Breast epithelium (tissue), 4 donors: Measurements from ENCODE around the gene PIP5K1B. TPM values are rescaled to one million over a fixed set of nuclear protein-coding genes. Genes with fewer than 3 reads are reported as not detected.

Experiments
- DNase-seq, 2 donors: peaks; one replicate each; pipeline ENCODE4 v3.0.0-alpha.2; 2019; ENCODE audit warnings: low spot score in 2 of 2
- H3K27ac ChIP-seq, 2 donors: fragments of 200-600 bp; sonication (generic) in 1 of 2; one replicate each; pipeline ENCODE4 v1.5.1; 2016 to 2019; ENCODE audit warnings: mild to moderate bottlenecking in 1 of 2
- H3K27me3 ChIP-seq, 2 donors: fragments of 200-600 bp; sonication (generic) in 1 of 2; one replicate each; pipeline versions ENCODE4 v1.5.1 to v1.6.0; 2017 to 2019; ENCODE audit warnings: control low read depth in 1 of 2, mild to moderate bottlenecking in 1 of 2
- H3K36me3 ChIP-seq: fragments of 200-600 bp; one replicate; pipeline ENCODE4 v1.5.1; 2019
- H3K4me1 ChIP-seq, 2 donors: fragments of 200-600 bp; sonication (generic); one replicate each; pipeline ENCODE4 v1.5.1; 2016 to 2019; ENCODE audit warnings: control low read depth in 1 of 2
- H3K4me3 ChIP-seq, 3 donors: fragments of 200-600 bp; sonication (generic); 1 replicate in 2 of 3; 2 replicates in 1 of 3; pipeline ENCODE4 v1.5.1; 2016 to 2019; ENCODE audit warnings: mild to moderate bottlenecking in 3 of 3, moderate library complexity in 2 of 3
- H3K9me3 ChIP-seq, 2 donors: fragments of 200-600 bp; sonication (generic) in 1 of 2; one replicate each; pipeline ENCODE4 v1.5.1; 2016 to 2019; ENCODE audit warnings: control low read depth in 1 of 2
- POLR2A ChIP-seq: fragments of 450-650 bp; IDR thresholded peaks from one replicate; pipeline ENCODE4 v1.6.1; 2016; ENCODE audit warnings: antibody characterized with exemption, mild to moderate bottlenecking, moderate library complexity
- POLR2AphosphoS5 ChIP-seq, 3 donors: sonication (generic); formaldehyde crosslinking; IDR thresholded peaks; one replicate each; pipeline ENCODE4 v1.6.1; 2017; ENCODE audit warnings: antibody characterized with exemption in 3 of 3
- intact Hi-C: fragments of 100-400 bp; cut with DNase I; formaldehyde crosslinking; loops from one replicate; pipeline ENCODE4 v1.15.1; 2023; ENCODE audit warnings: low total_unique reads
- total RNA-seq, 3 donors: library from RNA; depleted of rRNA; stranded (reverse); fragments of >200 nt; gene quantifications; one replicate each; pipeline ENCODE4 v1.1.0, GENCODE V29; 2016
- TF ChIP-seq, protein P1 (sequence below), 3 donors: fragments of 450-650 bp; IDR thresholded peaks; one replicate each; pipeline ENCODE4 v1.5.1; 2016 to 2017; ENCODE audit warnings: antibody characterized with exemption in 3 of 3, mild to moderate bottlenecking in 3 of 3, moderate library complexity in 3 of 3

The PIP5K1B gene
- total RNA-seq, 3 donors from 2014 or later: 0.80 to 11.1 (median 9.8) TPM

DNA sequence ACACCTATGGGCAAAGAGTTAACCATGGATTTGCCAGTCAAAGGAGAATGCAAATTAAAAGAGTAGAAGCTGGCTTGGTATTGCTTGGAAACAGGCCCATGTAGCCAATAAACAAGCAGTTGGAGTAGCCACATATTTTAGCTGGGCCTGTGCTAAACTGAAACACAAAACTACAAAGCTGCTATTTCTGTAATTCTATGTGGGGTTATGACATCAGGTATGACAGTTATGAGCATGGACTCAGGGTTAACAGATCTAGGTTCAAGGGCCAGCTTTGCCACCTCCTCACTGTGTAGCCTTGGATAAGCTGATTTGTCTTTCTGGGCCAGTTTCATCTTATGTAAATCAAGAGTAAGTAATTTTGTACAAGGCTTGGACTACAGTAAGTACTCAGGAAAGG, 142.7 kb downstream of the PIP5K1B start:
- Histone ChIP-seq H3K9me3 (no peaks in the 10 kb centered on the region), H3K4me1 (no peaks in the 10 kb centered on the region), H3K27ac (no peak overlapping the region), H3K36me3 (no peaks in the 10 kb centered on the region), H3K27me3 (no peaks in the 10 kb centered on the region), H3K4me3 (no peak overlapping the region)
- no peak for DNase-seq
- no peak for TF ChIP-seq POLR2A
- no peak for TF ChIP-seq POLR2AphosphoS5 (IDR thresholded peaks at IDR 0.05)
- intact Hi-C loops: no loop called here

DNA sequence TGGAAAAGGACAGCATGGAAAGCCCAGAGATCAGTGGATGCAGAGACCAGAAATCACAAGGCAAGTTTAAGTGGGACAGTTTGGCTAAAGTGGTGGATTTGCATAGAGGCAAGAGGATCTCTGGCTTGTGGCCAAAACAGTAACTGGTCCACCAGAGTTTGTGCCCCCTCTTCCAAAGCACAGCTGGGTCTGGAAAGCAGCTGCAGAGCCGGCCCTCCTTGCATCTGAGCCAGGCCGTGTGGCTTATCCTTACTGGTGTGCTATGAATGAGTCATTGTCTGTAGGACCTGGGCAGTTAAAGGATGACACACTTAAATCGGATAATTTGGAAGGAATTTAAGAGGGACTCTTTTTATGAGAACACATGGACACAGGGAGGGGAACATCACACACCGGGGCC, 146.6 kb downstream of the PIP5K1B start:
- Histone ChIP-seq H3K4me3 (no peak overlapping the region), H3K27me3 (no peaks in the 10 kb centered on the region), H3K36me3 (no peaks in the 10 kb centered on the region), H3K4me1 (no peaks in the 10 kb centered on the region), H3K27ac (no peak overlapping the region), H3K9me3 (no peaks in the 10 kb centered on the region)
- TF ChIP-seq, protein P1, sequence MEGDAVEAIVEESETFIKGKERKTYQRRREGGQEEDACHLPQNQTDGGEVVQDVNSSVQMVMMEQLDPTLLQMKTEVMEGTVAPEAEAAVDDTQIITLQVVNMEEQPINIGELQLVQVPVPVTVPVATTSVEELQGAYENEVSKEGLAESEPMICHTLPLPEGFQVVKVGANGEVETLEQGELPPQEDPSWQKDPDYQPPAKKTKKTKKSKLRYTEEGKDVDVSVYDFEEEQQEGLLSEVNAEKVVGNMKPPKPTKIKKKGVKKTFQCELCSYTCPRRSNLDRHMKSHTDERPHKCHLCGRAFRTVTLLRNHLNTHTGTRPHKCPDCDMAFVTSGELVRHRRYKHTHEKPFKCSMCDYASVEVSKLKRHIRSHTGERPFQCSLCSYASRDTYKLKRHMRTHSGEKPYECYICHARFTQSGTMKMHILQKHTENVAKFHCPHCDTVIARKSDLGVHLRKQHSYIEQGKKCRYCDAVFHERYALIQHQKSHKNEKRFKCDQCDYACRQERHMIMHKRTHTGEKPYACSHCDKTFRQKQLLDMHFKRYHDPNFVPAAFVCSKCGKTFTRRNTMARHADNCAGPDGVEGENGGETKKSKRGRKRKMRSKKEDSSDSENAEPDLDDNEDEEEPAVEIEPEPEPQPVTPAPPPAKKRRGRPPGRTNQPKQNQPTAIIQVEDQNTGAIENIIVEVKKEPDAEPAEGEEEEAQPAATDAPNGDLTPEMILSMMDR (IDR thresholded peaks at IDR 0.05): no peak
- TF ChIP-seq POLR2A (no peak), POLR2AphosphoS5 (IDR thresholded peaks at IDR 0.05) (no peak)
- DNase-seq: no peak
- intact Hi-C loops: no loop called here

DNA sequence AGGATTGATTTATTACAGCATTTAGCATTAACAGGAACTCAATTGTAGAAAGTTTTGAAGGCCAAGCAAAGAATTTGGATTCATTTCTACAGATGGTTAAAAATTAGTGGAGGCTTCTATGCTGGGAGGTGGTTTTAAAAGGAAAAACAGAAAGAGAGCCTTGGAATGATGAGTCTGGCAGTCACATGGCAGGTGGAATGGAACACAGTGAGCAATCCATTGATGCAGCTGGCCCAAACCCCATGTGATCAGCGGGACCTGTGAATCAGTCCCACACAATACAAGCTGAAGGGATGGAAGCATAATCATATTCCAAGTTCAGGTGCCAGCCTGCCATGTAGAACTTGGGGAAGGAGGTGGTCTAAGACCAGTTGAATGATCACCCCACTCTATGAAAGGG, 147.9 kb downstream of the PIP5K1B start:
- Histone ChIP-seq H3K4me1 (no peaks in the 10 kb centered on the region), H3K9me3 (no peaks in the 10 kb centered on the region), H3K36me3 (no peaks in the 10 kb centered on the region), H3K27ac (no peak overlapping the region), H3K4me3 (no peak overlapping the region), H3K27me3 (no peaks in the 10 kb centered on the region)
- no peak for TF ChIP-seq POLR2A
- TF ChIP-seq, protein P1 (IDR thresholded peaks at IDR 0.05): no peak
- TF ChIP-seq POLR2AphosphoS5 (IDR thresholded peaks at IDR 0.05): no peak
- no peak for DNase-seq
- intact Hi-C loops: no loop called here

DNA sequence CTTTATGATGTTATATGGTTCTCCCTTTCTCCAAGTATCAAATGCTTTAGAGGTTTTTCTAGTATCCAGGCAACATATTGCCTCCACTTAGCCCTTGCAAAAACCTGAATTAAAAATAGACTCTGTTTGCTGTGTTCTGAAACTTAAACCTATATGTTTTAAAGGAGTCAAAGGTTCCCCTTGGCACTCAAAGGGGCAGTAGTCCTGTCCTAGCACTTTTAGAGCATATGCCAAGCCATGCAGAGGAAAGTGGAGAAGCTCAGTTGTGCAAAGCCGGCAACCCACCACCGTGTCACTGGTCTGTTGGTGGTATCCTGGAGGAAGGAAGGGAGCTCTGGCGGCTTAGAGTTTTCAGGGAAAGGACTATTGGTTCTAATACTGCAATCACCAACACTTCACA, 154.3 kb downstream of the PIP5K1B start:
- no peak for DNase-seq
- Histone ChIP-seq H3K4me3 (no peak overlapping the region), H3K4me1 (no peaks in the 10 kb centered on the region), H3K36me3 (no peaks in the 10 kb centered on the region), H3K27me3 (no peaks in the 10 kb centered on the region), H3K9me3 (no peaks in the 10 kb centered on the region), H3K27ac (no peak overlapping the region)
- intact Hi-C loops: no loop called here
- no peak for TF ChIP-seq POLR2AphosphoS5 (IDR thresholded peaks at IDR 0.05)
- no peak for TF ChIP-seq POLR2A
- TF ChIP-seq, protein P1 (IDR thresholded peaks at IDR 0.05): no peak

DNA sequence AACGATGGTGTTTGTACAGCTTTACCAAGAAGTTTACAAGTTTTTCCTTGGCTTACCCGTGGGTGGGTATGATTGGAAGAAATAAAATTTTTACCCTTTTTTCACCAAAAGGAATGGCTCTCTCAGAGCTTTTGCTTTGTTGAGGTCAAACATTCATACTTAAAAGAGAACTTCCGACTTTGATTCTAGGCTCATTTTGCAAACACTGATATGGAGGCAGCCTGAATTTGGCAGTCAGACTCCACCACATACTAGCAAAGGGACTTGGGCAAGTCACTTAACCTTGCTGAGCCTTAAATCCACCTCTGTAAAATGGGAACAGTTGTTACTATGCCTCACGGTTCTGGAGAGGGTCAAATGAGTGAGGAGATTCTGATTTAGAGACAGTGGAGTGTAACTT, 155.4 kb downstream of the PIP5K1B start:
- no peaks in the 10 kb centered on the region for H3K27me3 ChIP-seq
- no peak overlapping the region for H3K4me3 ChIP-seq
- no peaks in the 10 kb centered on the region for H3K4me1 ChIP-seq
- no peak for DNase-seq
- TF ChIP-seq, protein P1 (IDR thresholded peaks at IDR 0.05): no peak
- TF ChIP-seq POLR2AphosphoS5 (IDR thresholded peaks at IDR 0.05) (no peak), POLR2A (no peak)
- no peaks in the 10 kb centered on the region for H3K9me3 ChIP-seq
- H3K27ac ChIP-seq: no peak overlapping the region
- intact Hi-C loops: no loop called here
- H3K36me3 ChIP-seq: no peaks in the 10 kb centered on the region

DNA sequence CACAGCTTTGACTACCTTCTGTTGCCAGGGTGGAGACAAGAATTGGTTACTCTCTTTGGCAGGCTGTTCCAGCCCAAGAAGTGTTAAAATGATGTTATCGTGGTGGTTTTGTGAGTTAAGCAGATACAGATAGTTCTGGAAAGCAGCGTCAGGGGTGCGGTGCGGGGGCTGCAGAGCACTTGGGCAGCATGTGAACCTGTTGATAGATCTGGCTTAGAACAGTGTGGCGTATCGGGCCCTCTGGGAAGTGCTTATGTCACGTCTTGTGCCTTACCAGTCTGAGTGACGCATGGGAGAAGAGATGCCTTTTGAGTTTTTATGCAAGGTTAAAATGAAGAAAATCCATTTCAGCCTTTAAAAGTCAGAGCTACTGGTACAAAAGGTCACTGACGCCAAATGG, 156.4 kb downstream of the PIP5K1B start:
- DNase-seq: no peak
- H3K4me1 ChIP-seq: no peaks in the 10 kb centered on the region
- intact Hi-C loops: no loop called here
- no peaks in the 10 kb centered on the region for H3K9me3 ChIP-seq
- no peaks in the 10 kb centered on the region for H3K27me3 ChIP-seq
- H3K4me3 ChIP-seq: no peak overlapping the region
- H3K36me3 ChIP-seq: no peaks in the 10 kb centered on the region
- H3K27ac ChIP-seq: no peak overlapping the region
- TF ChIP-seq, protein P1 (IDR thresholded peaks at IDR 0.05): no peak
- TF ChIP-seq POLR2AphosphoS5 (IDR thresholded peaks at IDR 0.05): no peak
- no peak for TF ChIP-seq POLR2A
